Thyroid gland (tissue), 4 donors: ENCODE measurements around the gene BAIAP3. TPM values are rescaled to one million over a fixed set of nuclear protein-coding genes. Genes with fewer than 3 reads are reported as not detected.

Experiments used
- DNase-seq, 2 donors: peaks; one replicate each; pipeline ENCODE4 v3.0.0-alpha.2; 2019
- H3K27ac ChIP-seq, 3 donors: fragments of 200-600 bp; sonication (generic); 1 replicate in 2 of 3; 2 replicates in 1 of 3; pipeline ENCODE4 v1.5.1; 2016 to 2019; ENCODE audit warnings: mild to moderate bottlenecking in 1 of 3, moderate library complexity in 1 of 3
- H3K27me3 ChIP-seq: fragments of 200-600 bp; sonication (generic); one replicate; pipeline ENCODE4 v1.5.1; 2019
- H3K36me3 ChIP-seq, 2 donors: fragments of 200-600 bp; sonication (generic); one replicate each; pipeline ENCODE4 v1.5.1; 2016 to 2019
- H3K4me1 ChIP-seq, 2 donors: fragments of 200-600 bp; sonication (generic); one replicate each; pipeline ENCODE4 v1.5.1; 2017 to 2019
- H3K4me3 ChIP-seq, 3 donors: fragments of 200-600 bp; sonication (generic); replicated peaks in 1 of 3; 1 replicate in 2 of 3; 2 replicates in 1 of 3; pipeline ENCODE4 v1.5.1; 2016; ENCODE audit warnings: mild to moderate bottlenecking in 1 of 3
- H3K9me3 ChIP-seq: fragments of 200-600 bp; sonication (generic); one replicate; pipeline ENCODE4 v1.5.1; 2017
- POLR2A ChIP-seq, 2 donors: fragments of 450-650 bp; IDR thresholded peaks; one replicate each; pipeline ENCODE4 v1.6.1; 2017; ENCODE audit warnings: antibody characterized with exemption in 2 of 2, mild to moderate bottlenecking in 2 of 2, moderate library complexity in 1 of 2
- WGBS, 2 donors: methylation state at CpG; one replicate each; pipeline ENCODE4 v1.1.5; 2017; 5-methylcytosine and 5-hydroxymethylcytosine counted together
- intact Hi-C: fragments of 100-400 bp; cut with DNase I; formaldehyde crosslinking; loops from one replicate; pipeline ENCODE4 v1.15.1; 2023
- total RNA-seq, 4 donors: library from RNA; depleted of rRNA; stranded (reverse); fragments of >200 nt; gene quantifications; one replicate each; pipeline ENCODE4 v1.2.3, GENCODE V29; 2016
- TF ChIP-seq, protein P1 (sequence below), 6 experiments: fragments of 200-600 bp in 3 of 6; fragments of 450-650 bp in 3 of 6; sonication (generic) in 3 of 6; IDR thresholded peaks; one replicate each; pipeline ENCODE4 v1.5.1; 2016 to 2019; ENCODE audit warnings: antibody characterized with exemption in 6 of 6, mild to moderate bottlenecking in 2 of 6, inconsistent platforms in 1 of 6, moderate library complexity in 1 of 6

BAIAP3 gene
- total RNA-seq, 4 donors from 2014 or later, result 0.45 to 3.0 (median 1.6) TPM

DNA sequence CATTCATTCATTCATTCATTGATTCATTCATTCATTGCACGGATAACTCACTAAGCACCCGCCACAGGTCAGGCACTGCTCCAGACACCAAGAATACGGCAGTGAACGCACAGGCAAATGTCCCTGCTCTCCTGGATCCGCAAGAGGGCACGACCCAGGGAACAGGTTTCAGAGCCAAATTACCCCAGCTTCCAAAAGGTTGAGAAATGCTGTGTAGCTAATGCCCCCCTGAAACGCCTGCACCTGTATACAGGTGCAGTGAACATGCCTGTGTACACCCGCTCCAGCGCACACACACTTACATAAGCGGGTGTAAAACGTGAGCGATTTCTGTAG lies 33.6 kb upstream of the BAIAP3 start:
- Histone ChIP-seq H3K4me3 (no peak overlapping the region), H3K27ac (no peak overlapping the region), H3K4me1 (peaks cover 9 to 21% of the 10 kb centered on the region in 2 donors), H3K9me3 (no peaks in the 10 kb centered on the region), H3K27me3 (no peaks in the 10 kb centered on the region), H3K36me3 (no peaks in the 10 kb centered on the region)
- 68 to 78% methylated on average over 12 of the region's 12 CpGs for WGBS, 2 donors
- TF ChIP-seq, protein P1, sequence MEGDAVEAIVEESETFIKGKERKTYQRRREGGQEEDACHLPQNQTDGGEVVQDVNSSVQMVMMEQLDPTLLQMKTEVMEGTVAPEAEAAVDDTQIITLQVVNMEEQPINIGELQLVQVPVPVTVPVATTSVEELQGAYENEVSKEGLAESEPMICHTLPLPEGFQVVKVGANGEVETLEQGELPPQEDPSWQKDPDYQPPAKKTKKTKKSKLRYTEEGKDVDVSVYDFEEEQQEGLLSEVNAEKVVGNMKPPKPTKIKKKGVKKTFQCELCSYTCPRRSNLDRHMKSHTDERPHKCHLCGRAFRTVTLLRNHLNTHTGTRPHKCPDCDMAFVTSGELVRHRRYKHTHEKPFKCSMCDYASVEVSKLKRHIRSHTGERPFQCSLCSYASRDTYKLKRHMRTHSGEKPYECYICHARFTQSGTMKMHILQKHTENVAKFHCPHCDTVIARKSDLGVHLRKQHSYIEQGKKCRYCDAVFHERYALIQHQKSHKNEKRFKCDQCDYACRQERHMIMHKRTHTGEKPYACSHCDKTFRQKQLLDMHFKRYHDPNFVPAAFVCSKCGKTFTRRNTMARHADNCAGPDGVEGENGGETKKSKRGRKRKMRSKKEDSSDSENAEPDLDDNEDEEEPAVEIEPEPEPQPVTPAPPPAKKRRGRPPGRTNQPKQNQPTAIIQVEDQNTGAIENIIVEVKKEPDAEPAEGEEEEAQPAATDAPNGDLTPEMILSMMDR (IDR thresholded peaks at IDR 0.05), result no peak
- TF ChIP-seq POLR2A (IDR thresholded peaks at IDR 0.05), result no peak
- no peak for DNase-seq
- intact Hi-C loops, result no loop called here

DNA sequence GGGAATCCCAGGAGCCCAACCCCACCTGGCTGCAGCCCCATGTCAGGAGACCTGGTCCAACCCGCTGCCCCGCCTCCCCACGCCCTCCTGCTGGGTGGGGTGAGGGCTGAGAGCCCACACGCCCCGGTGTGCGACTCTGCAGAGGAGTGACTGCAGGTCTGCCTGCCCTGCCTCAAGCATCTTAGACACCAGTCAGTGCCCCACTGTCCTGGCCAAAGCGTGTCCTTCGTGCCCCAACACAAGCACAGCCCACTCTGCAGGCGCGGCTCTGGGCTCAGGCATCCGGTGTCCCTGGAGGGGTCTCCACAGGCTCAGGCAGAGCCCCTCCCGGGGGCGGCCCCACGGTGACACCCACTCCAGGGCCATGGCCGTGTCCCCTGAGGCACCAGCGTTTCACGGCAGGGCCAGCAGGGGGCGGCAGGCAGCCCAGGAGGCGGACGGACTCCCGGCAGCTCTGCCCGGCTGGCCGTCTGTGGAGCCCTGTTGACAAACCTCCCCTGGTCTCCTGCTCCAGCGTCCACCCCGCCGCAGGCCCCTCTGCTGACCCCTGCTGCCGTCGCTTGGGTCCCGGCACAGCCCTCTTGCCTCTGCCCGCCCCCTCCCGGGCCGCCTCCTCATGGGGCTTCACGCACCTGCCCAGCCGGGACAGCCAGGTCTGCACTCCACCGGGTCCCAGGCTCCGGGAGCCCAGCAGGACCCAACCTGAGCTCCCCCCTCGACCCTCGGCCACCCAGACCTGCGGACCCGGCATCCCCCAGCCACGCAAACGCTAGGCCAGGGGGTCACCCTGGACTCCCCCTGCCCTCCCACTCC lies 32.6 kb upstream of the BAIAP3 start:
- TF ChIP-seq POLR2A (IDR thresholded peaks at IDR 0.05), result no peak
- TF ChIP-seq, protein P1 (IDR thresholded peaks at IDR 0.05), result peak; percentile 48 to 92 (median 68)
- intact Hi-C loops, result no loop called here
- Histone ChIP-seq H3K9me3 (no peaks in the 10 kb centered on the region), H3K4me3 (no peak overlapping the region), H3K4me1 (peaks cover 9 to 21% of the 10 kb centered on the region in 2 donors), H3K27me3 (no peaks in the 10 kb centered on the region), H3K27ac (no peak overlapping the region), H3K36me3 (no peaks in the 10 kb centered on the region)
- DNase-seq, result peak; percentile 61 to 71
- 11% methylated on average over 4 to 23 of the region's 42 CpGs for WGBS, 2 donors

DNA sequence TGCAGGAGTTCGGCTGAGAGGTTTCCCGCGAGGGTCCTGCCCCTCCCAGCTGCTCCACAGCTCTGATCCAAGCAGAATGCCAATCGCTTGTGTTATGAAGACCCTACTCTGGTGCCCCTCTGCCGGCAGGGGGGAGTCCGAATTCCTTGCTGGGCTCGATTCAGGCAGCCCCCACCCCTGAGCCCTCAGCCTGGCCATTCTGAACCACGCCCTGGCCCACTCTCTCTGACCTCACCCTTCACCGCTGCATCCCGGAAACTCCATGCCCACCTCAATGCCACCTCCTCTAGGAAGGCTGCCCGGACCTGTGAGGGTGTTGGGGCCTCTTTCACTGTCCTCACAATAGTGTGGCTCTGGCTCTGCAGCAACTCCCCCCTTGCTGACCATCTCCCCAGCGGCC lies 31.9 kb upstream of the BAIAP3 start:
- TF ChIP-seq, protein P1 (IDR thresholded peaks at IDR 0.05), result no peak
- TF ChIP-seq POLR2A (IDR thresholded peaks at IDR 0.05), result no peak
- Histone ChIP-seq H3K4me3 (no peak overlapping the region), H3K36me3 (no peaks in the 10 kb centered on the region), H3K27me3 (no peaks in the 10 kb centered on the region), H3K9me3 (no peaks in the 10 kb centered on the region), H3K27ac (no peak overlapping the region), H3K4me1 (peaks cover 9 to 20% of the 10 kb centered on the region in 2 donors)
- intact Hi-C loops, result no loop called here
- 73 to 78% methylated on average over 12 of the region's 12 CpGs for WGBS, 2 donors
- no peak for DNase-seq

DNA sequence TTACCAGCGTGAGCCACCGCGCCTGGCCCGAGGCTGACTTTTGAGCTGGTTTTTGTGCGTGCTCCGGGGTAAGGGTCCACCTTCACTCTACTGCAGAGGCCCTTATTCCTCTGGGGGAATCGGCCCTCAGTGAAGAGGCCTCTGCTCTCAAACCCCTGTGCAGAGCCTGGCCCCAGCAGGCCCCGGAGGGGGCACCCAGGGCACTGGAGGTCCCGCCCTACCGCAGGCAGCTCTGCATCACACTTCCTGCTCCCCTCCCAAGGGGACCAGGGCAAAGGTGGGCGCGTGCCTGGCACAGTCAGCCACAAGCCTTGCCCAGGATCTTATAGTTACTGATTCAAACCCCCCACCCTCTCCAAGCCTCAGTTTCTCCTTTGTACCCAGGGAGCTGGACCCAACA lies 27.6 kb upstream of the BAIAP3 start:
- intact Hi-C loops, result no loop called here
- Histone ChIP-seq H3K36me3 (no peaks in the 10 kb centered on the region), H3K9me3 (no peaks in the 10 kb centered on the region), H3K27ac (no peak overlapping the region), H3K27me3 (no peaks in the 10 kb centered on the region), H3K4me1 (peaks cover 7 to 9% of the 10 kb centered on the region in 2 donors), H3K4me3 (no peak overlapping the region)
- no peak for DNase-seq
- WGBS, 2 donors, result 74 to 84% methylated on average over 11 to 12 of the region's 12 CpGs
- TF ChIP-seq, protein P1 (IDR thresholded peaks at IDR 0.05), result no peak
- no peak for TF ChIP-seq POLR2A (IDR thresholded peaks at IDR 0.05)

DNA sequence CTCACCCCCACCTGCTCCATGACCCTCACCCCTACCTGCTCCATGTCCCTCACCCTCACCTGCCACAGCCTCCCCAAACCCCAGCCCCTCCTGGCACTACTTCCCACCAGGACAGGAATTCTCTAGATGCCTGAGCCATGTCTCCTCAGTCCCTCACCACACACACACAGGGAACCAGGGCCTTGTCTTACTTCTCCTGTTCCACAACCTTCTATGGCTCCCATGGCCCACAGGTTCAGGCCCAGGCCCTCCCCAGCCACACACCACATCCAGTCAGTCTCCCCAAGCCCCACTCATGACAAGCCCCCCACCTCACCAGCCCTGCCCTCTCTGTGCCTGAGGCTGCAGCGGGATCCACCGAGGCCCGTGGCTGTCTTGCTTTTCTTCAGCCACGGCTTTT lies 27.1 kb upstream of the BAIAP3 start:
- Histone ChIP-seq H3K27me3 (no peaks in the 10 kb centered on the region), H3K27ac (no peak overlapping the region), H3K4me1 (peaks cover 9% of the 10 kb centered on the region in 2 donors), H3K36me3 (no peaks in the 10 kb centered on the region), H3K9me3 (no peaks in the 10 kb centered on the region), H3K4me3 (no peak overlapping the region)
- intact Hi-C loops, result no loop called here
- DNase-seq, result no peak
- TF ChIP-seq, protein P1 (IDR thresholded peaks at IDR 0.05), result no peak
- TF ChIP-seq POLR2A (IDR thresholded peaks at IDR 0.05), result no peak
- 68 to 69% methylated on average over 4 of the region's 4 CpGs for WGBS, 2 donors
